CD4-positive, alpha-beta T cell treated with Interleukin-17A for 1 hour (primary cell): ENCODE measurements around the gene ERCC3.
"Not testable (repeated sequence)": the region's sequence is repeated elsewhere in the genome, so short reads cannot be mapped to it uniquely, and the experiment has no call there.

Experiments used
- DNase-seq: peaks from one replicate; pipeline ENCODE4 v3.0.0-alpha.2; 2020

Gene ERCC3

DNA sequence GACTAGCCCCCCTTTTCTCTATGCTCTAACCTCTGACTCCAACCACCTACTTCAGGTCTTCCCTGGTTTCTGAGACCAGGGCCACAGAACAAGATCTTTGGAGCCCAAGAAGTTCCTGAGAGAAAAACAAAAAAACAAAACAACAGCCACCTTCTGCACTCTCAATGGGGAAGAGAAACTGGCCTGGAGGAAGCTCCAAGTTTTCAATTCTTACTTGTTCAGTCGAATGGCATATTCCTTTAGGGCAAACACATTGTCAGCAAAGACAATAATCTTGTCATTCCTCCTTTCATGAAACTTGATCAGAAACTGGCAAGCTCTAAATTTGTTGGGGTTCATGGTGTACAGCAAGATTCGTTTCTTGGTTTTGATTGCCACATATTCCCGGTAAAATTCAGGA lies 15.0 kb downstream of the ERCC3 start:
- DNase-seq: no peak

GRCh38 chr2:127277028-127277427 lies 16.9 kb downstream of the ERCC3 start:
- DNase-seq: no peak

GRCh38 chr2:127275789-127276188 lies 18.2 kb downstream of the ERCC3 start:
- no peak for DNase-seq

DNA sequence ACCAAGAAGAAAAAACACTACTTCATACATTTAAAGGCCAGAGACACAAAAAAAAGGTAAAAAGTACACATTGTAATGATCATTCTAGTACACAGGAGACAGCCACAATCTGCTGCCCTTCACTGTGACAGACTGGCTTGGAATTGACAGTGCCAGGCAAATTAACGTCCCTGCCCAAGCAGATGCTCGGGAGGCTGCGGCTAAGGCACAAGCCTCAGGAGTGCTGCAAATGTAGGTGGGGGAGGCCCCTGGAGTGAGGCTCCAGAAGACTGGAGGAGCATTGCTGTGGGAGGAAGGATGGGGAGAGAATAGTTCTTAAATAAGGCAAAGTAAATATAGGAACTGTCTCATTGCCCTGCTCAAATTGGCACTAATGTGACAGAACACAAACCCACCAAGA lies 18.6 kb downstream of the ERCC3 start:
- no peak for DNase-seq

GRCh38 chr2:127270663-127271062 lies 23.3 kb downstream of the ERCC3 start:
- no peak for DNase-seq

- no peak for DNase-seq
Observed at GRCh38 chr2:127261804-127262406, 32.0 kb downstream of the ERCC3 start.

- no peak for DNase-seq
Observed at GRCh38 chr2:127259355-127259754, 34.6 kb downstream of the ERCC3 start.

- no peak for DNase-seq
Observed at GRCh38 chr2:127256866-127257265, 37.1 kb downstream of the ERCC3 start.

- no peak for DNase-seq
Observed at GRCh38 chr2:127256381-127256780, 37.6 kb downstream of the ERCC3 start.

DNA sequence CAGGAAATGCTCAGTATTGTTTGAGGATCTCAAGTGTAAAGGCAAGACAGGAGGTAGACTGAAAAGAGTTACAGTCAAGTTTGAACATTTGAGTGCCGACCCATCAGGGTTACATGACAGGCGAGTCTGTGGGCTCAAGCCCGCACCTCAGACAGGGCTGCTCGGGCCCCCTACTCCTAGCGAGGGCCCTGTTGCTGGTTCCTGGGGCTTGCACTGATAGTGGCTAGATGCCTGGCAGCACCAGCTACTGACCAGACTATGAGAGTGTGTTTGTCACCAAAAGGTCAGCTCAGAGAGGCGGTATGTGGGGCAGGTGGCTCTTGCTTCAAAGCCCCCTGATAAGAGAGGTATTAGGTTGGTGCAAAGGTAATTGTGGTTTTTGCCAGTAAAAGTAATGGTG lies 38.2 kb downstream of the ERCC3 start:
- no peak for DNase-seq

DNA sequence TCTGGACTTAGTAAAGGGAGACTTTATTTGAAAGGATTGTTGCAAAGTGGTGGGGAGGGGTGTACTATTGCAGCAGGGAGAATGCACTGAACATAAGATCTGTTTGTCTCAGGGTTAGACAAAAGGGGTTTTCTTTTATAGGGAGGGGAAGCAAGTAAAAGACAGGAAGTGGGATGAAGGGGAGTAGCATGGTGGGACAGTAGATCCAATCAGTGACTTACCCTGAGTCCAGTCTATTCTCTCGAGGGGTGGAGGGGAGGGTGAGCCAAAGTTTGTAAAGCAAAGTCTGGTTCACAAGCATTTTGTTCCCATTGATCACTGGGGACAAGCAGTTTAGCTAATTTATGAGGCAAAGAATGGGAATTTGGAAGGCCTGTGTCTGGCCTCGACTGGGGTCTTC lies 38.8 kb downstream of the ERCC3 start:
- DNase-seq: no peak

- DNase-seq: no peak
Observed at GRCh38 chr2:127254386-127254981, 39.5 kb downstream of the ERCC3 start.

GRCh38 chr2:127241184-127241583 lies 52.8 kb downstream of the ERCC3 start:
- not testable (repeated sequence) for DNase-seq

DNA sequence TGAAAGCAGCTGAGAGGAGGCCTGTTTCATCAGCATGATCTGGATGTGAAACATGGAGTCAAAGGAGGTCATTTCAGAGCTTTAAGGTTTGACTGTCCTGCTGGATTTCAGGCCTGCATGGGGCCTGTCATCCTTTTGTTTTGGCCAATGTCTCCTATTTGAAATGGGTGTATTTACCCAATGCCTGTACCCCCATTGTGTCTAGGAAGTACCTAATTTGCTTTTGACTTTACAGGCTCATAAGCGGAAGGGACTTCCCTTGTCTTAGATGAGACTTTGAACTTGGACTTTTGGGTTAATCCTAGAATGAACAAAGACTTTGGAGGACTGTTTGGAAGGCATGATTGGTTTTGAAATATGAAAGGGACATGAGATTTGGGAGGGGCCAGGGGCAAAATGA lies 54.5 kb downstream of the ERCC3 start:
- DNase-seq: no peak

DNA sequence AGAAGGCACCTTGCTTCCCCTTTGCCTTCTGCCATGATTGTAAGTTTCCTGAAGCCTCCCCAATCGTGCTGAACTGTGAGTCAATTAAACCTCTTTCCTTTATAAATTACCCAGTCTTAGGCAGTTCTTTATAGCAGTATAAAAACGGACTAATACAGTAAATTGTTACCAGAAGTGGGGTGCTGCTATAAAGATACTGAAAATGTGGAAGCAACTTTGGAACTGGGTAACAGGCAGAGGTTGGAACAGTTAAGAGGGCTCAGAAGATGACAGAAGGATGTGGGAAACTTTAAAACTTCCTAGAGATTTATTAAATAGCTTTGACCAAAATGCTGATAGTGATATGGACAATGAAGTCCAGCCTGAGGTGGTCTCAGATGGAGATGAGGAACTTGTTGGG lies 56.2 kb downstream of the ERCC3 start:
- not testable (repeated sequence) for DNase-seq

- DNase-seq: no peak
Observed at GRCh38 chr2:127235082-127235702, 58.8 kb downstream of the ERCC3 start.

DNA sequence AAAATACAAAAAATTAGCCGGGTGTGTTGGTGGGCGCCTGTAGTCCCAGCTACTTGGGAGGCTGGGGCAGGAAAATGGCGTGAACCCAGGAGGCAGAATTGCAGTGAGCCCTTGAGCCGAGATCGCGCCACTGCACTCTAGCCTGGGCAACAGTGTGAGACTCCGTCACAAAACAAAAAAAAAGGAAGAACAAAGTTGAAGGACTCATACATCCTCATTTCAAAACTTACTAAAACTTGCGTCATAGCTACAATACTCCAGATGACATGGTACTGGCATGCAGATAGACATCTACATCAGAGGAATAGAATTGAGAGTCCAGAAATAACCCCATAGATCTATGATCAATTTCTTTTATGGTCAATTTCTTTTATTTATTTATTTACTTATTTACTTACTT lies 60.2 kb downstream of the ERCC3 start:
- DNase-seq: no peak

- no peak for DNase-seq
Observed at GRCh38 chr2:127231130-127231865, 62.6 kb downstream of the ERCC3 start.

GRCh38 chr2:127229555-127229954 lies 64.4 kb downstream of the ERCC3 start:
- DNase-seq: no peak

GRCh38 chr2:127228102-127228501 lies 65.8 kb downstream of the ERCC3 start:
- no peak for DNase-seq

- not testable (repeated sequence) for DNase-seq
Observed at GRCh38 chr2:127227264-127227660, 66.7 kb downstream of the ERCC3 start.

DNA sequence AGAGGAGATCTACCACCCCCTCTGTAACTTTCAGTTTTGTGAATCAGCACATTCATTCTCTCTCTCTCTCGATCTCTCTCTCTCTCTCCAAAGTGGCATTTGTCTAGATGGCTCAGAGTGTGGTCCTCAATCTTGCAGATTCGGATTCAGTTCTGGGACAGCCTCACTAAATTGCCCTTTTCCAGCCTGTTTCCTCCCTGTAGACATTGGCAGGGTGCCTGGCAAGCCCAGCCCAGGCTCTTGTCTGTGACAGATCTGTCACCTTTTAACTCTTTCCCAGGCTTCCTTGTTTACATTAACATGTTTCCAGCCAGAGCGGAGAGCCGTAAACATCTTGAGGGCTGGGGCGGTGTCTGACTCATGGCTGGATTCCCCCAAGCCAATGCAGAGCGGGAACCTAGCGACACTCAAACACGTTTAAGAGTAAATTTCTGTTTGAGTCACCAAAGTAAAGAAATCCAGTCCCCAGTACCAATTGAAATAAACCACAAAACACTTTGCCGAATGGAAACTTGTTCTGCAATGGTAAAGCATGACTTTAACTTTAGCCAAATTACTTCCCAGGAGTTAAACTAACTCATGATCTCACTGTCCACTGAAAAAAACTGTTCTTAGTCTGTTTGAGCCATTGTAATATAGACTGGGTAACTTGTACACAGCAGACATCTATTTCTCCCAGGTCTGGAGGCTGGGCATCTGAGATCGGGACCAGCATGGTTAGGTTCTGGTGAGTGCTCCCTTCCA lies 67.3 kb downstream of the ERCC3 start:
- DNase-seq: no peak

DNA sequence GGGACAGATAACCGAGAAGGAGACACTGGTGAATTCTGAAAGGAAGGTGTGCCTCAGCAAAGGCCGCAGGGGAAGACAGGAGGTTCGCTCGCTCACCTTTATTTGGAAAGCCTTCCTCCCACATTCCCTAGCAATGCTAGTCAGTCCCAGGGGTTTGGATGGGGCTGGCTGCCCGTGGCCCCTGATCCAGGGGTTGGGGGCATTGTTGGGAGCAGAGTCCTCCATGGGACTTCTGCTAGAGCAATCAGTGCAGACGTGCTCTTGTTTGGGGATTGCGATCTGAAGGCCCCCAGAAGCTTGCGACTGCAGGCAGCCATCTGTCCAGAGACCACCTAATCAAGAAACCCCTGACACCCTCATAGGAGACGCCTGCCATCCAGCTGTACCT lies 67.8 kb downstream of the ERCC3 start:
- no peak for DNase-seq
